HG03097 (cell line): ENCODE measurements around the gene LAMC1.

Experiments
- ATAC-seq: cut with Tn5 transposase; IDR thresholded peaks from one replicate; pipeline ENCODE4 v1.9.1; 2021; ENCODE audit not compliant: unreplicated experiment, low FRiP score

The LAMC1 gene

GRCh38 chr1:183075861-183076260 lies 52.6 kb downstream of the LAMC1 start:
- no peak for ATAC-seq

DNA sequence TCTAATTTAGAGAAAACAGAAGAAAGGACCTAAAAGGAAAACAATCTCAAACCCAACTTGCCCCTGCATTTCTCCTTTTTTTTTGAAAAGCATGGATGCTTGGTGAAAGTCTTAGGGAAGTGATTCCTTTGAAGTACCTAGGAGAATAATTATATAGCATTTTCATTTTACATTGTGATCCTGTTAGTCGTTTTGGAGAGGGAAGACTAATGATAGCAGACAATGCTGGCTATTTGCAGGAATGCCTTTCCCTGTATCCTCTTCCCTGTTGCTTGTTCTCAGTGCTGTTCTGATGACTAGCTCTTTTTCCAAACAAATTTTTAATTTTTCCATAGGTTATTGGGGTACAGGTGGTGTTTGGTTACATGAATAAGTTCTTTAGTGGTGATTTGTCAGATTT lies 53.9 kb downstream of the LAMC1 start:
- ATAC-seq: no peak

DNA sequence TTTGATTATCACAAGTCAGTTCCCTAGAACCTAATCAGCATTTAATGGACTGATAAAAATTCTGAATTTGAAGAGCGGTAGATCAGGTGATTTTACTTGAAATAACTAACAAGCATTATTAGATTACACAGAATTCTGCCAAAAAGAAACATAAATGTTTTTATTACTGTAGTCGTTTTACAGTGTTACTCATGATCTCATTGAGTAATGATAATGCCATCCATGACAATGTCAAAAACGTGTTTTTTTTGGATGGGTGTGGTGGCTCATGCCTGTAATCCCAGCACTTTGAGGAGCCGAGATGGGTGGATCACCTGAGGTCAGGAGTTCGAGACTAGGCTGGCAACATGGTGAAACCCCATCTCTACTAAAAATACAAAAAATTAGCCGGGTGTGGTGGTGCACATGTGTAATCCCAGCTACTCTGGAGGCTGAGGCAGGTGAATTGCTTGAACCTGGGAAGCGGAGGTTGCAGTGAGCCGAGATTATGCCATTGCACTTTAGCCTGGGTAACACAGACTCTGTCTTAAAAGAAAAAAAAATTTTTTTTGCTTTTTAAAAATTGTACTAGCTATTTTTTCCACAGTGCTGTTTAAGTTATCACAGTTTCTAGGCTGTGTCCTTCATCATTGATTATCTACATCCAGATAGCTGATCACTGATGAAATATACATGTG lies 56.6 kb downstream of the LAMC1 start:
- ATAC-seq: no peak

GRCh38 chr1:183080406-183080805 lies 57.2 kb downstream of the LAMC1 start:
- no peak for ATAC-seq

DNA sequence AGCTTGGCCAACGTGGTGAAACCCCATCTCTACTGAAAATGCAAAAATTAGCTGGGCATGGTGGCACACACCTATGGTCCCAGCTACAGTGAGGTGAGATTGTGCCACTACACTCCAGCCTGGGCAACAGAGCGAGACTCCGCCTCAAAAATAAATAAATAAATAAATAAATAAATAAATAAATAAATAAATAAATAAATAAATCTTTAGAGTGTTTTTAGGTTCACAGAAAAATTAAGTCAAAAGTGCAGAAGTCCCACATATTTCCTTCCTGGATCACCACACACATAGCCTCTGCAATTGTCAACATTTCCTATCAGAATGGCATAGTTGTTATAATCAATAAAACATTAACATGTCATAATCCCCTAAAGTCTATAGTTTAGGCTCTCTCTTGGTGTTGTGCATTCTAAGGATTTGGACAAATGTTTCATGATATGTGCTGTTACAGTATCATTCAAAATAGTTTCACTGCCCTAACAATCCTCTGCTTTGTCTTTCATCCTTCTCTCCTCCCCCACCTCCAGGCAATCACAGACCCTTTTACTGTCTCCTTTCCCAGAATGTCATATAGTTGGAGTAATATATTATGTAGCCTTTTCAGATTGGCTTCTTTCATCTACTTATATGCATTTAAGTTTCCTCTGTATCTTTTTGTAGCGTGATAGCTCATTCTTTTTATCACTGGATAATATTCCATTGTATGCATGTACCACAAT lies 58.3 kb downstream of the LAMC1 start:
- ATAC-seq: no peak

GRCh38 chr1:183082650-183083049 lies 59.4 kb downstream of the LAMC1 start:
- no peak for ATAC-seq

DNA sequence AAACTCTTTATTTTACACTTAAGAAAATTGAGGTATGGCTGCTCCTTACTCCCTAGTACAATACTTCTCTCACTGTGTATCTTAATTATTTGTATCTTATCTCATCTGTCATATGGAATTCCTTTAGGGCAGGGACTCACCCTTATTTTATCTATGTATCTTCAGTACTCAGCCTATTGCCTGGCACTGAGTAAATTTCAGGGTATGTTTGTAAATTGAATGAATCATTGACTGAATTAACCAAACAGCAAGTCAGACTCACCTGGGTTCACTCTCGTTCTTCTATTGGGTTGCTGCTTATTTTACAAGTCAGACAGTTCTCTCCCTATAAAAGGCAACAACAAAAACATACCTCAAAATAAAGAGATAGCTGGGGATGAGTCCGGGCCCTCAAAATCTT lies 63.8 kb downstream of the LAMC1 start:
- no peak for ATAC-seq

DNA sequence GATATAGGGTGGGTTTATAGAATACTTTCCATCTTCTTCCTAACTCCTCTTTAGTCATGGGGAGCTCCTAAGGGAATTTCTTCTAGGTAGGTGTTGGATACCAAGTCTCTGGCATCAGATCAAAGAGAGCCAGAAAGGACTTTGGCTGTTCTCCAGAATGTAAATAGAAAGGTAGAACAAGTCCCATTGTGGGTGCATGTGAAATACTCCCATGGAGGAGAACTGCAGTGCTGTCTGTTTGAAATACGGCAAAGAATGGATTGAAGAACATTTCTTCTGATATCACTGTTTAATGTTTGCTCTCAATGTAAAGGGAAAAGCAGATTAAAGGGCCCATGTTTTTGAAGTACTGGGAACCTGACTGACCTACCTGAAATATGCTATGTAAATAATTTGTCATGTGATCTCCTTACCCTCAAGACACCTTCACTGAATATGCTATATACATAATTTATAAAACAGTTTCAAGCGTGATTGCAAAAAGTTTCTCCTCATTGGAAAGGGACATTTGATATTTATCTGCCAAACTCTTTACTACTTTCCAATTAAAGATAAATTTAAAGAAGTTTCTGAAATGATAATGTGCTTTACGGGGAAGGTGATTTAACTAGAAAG lies 65.9 kb downstream of the LAMC1 start:
- no peak for ATAC-seq

GRCh38 chr1:183090391-183091006 lies 67.3 kb downstream of the LAMC1 start:
- ATAC-seq: no peak

DNA sequence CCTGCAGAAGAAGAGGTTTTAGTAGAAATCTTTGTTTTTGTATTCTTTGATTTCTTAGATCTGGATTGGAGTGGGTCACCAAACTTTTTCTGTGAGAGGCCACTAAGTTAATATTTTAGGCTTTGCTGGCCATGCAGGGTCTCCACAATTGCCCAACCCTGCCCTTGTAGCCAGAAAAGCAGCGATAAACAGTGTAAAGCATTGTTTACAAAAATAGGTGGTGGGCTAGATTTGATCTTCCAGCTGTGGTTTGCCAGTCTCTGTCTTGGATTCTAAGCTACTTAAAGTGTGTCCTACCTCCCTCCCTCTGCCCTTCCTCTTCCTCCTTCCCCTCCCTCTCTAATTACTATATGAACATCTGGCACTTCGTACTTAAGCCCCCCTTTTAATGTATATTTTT lies 68.0 kb downstream of the LAMC1 start:
- ATAC-seq: no peak

DNA sequence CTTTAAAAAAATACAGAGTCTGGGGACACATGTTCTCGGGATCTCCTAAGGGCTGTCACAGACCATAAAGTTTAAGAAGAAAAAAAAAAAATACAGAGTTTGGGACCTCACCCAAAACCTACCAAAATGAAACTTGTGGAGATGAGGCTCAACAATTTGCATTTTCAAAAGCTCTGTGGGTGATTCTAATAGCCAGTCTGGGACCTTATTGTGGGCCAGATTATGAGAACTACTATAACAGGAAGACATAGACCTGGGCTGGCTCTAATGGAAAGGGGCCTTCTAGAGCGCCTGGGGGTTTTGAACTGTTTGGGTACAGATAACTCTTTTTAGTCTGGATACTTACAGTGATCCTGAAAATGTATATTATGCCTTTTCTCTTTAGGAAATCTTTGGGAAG lies 69.1 kb downstream of the LAMC1 start:
- ATAC-seq: no peak

DNA sequence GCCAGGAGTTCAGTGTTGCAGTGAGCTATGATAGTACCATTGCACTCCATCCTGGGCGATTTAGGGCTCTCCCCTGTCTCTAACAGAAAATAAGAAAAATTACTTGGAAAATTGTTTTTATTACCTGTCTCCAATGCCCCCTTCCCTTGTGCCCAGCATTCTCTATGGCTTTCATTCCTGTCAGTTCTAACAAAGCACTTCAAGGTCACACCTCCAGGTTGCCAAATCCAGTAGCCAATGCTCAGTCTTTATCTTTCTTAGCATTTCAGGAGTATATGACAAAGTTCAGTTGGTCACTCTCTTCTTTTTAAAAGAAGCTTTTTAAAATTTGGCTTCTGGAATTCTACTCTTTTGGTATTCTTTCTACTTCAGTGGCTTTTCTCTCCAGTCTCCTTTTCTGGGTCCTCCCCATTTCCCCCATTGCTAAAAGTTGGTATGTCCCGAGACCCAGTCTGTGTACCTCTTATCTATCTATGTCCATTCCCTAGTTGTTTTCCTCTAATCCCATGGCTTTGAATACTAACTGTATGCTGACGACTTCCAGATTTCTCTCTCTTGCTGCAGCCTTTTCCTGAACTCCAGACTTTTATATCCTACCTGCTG lies 69.9 kb downstream of the LAMC1 start:
- ATAC-seq: no peak

DNA sequence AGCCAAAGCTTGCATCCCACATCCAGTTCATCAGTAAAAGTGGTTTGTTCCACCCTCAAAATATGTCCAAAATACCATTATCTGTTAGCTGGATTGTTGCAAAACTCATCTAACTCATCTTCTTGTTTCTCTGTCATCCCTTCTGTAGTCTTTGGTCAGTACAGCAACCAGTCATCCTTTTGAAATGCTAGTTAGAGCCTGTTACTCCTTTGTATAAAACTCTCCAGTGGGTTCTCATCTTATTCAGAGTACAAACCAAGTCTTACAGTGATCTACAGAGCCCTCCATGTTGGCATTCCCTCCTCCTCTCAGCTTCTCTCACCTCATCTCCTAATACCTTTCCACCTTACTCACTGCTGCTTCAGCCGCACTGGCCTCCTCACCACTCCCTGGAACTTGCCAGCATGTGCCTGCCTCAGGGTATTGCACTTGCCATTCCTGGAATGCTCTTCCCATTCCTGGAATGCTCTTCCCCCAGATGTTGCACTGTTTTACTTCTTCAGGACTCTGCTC lies 70.6 kb downstream of the LAMC1 start:
- no peak for ATAC-seq

DNA sequence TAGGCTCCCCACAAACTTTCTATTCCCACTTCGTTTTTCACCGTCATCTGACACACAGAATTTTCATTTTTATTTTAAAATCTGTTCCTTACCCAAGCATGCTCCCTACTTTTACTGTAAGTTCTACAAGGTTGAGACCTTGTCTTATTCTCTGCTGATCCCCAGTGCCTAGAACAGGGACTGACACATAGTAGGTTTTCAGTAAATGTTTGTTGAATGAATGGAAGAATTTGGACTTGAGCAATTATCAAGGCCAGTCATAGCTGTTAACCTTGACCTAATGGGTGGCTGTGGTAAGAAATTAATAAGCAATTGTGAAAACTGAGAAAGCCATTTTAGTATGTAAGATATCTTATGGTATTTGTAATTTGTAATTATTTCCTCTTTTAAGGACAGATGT lies 71.1 kb downstream of the LAMC1 start:
- ATAC-seq: no peak

GRCh38 chr1:183096351-183096750 lies 73.1 kb downstream of the LAMC1 start:
- no peak for ATAC-seq

DNA sequence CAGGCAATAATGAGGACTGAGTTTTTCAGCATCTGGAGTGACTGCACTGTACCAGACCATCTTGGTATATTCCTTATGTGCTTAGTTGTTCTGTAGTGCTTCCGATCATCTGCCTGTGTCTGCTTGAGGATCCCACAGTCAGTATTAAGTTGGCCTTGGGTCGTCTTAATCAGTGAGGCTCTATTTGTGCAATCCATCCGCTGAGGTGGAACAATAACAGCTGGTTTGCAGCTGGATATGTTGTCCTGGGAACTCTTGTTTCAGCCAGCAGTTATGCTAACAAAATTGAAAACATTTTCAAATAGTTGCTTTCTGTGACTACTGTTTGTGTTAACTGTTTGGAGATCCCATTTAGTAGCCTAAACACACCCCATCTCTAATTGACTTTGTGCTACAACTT lies 73.7 kb downstream of the LAMC1 start:
- ATAC-seq: no peak

DNA sequence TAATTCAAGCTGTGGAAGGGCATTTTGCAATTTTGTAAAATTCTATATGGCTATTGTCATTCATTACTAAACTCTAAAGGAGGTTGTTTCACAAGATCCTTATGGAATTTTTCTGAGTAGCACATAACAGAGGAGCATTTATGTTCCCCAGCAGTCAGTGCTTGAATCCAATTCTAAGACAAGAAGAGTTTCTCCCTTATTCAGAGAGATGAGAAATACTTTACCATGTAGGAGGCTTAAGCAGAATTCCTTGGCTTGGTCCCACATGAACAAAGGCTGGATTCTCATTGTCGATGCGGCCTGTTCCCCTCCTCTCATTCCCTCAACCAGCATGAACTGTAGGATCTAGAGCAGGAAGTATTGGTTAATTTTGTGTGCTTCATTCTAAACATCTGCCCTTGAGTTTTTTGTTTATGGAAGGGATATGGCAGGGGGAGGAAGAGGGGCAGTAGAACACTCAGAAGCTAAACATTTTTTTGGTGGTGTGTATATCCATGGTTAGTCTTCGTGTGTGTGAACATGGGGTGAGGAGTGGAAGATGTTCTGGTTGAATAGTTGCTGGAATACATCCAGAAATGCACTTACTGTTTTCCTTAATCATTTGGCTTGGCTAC lies 74.3 kb downstream of the LAMC1 start:
- no peak for ATAC-seq

GRCh38 chr1:183098317-183098716 lies 75.1 kb downstream of the LAMC1 start:
- no peak for ATAC-seq

GRCh38 chr1:183100361-183100974 lies 77.2 kb downstream of the LAMC1 start:
- no peak for ATAC-seq

- ATAC-seq: no peak
Observed at GRCh38 chr1:183101081-183101480, 77.9 kb downstream of the LAMC1 start.
